C4-2B (cell line): ENCODE results near the gene CLEC16A.

Experiments used
- H3K27ac ChIP-seq: fragments of 450-650 bp; 2 replicates; pipeline ENCODE4 v1.5.1; 2017
- CTCF ChIP-seq: fragments of 450-650 bp; conservative IDR thresholded peaks from 2 replicates; pipeline ENCODE4 v1.5.1; 2017; ENCODE audit warnings: mild to moderate bottlenecking
- ZFX ChIP-seq: fragments of 450-650 bp; IDR thresholded peaks from 2 replicates; pipeline ENCODE4 v1.6.1; 2017

Gene CLEC16A

GRCh38 chr16:11105038-11105903, 160.9 kb downstream of the CLEC16A start:
- no peak overlapping the region for H3K27ac ChIP-seq

DNA sequence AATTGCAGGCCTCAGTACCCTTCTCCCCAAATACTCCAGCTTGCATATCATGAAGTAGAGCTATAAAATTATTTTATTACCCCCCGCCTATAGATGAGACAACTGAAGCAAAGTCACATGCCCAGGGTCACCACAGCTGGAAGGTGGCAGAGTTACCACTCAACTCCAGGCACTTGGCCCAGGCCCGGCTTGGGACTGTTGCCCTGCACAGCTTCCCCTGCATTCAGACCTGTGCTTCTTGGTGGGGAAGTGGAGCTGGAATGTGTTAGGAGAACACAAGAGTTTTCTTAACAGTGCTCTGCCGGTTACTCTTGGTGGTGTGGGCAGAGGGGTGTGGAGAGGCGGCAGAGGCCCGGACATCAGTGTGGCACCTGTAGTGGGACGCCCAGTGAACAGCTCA, 162.4 kb downstream of the CLEC16A start:
- TF ChIP-seq ZFX (no peak), CTCF (no peak)
- no peak overlapping the region for H3K27ac ChIP-seq

More at GRCh38 chr16:11105038-11105903, 160.9 kb downstream of the CLEC16A start:
- TF ChIP-seq ZFX (no peak), CTCF (no peak)

DNA sequence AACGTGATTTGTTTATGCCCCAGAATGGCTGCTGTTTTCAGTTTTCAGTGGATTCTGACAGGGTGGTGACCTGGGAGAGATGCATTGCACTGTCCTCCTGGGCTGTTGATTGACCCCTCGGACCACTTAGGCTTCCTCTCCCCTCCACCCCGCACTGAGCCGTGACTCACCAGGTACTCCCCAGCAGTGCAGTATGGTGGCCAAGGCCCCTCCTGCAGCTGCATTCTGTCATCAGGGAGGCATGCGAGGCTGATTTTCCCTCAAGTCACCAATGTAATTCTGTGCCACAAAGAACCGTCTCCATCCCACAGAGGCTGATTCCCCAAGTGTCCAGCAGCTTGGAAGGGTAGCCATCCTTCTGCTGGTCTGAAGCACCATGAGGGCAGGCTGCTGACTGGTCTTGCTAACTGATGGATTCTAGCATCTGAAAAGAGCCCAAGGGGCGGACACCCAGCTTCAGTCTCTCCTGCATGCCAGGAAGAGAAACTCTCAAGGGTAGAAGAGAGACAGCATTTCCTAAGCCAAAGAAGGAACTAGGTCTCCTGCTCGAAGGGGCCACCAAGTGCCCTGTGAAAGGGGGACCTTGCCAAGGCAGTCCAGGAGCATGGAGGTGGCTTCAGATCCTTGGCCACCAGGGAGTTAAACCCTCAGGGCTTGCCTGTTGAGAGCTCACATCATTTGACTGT, 163.6 kb downstream of the CLEC16A start:
- no peak overlapping the region for H3K27ac ChIP-seq
- TF ChIP-seq CTCF, result no peak
- TF ChIP-seq ZFX, result no peak

GRCh38 chr16:11108466-11108805, 164.1 kb downstream of the CLEC16A start:
- TF ChIP-seq ZFX, result no peak
- no peak for TF ChIP-seq CTCF
- no peak overlapping the region for H3K27ac ChIP-seq

- no peak for TF ChIP-seq CTCF
- no peak for TF ChIP-seq ZFX
- no peak overlapping the region for H3K27ac ChIP-seq
Observed at GRCh38 chr16:11109566-11109965, 165.2 kb downstream of the CLEC16A start.

- H3K27ac ChIP-seq, result no peak overlapping the region
- TF ChIP-seq ZFX (no peak), CTCF (no peak)
Observed at GRCh38 chr16:11111150-11111549, 166.8 kb downstream of the CLEC16A start.

DNA sequence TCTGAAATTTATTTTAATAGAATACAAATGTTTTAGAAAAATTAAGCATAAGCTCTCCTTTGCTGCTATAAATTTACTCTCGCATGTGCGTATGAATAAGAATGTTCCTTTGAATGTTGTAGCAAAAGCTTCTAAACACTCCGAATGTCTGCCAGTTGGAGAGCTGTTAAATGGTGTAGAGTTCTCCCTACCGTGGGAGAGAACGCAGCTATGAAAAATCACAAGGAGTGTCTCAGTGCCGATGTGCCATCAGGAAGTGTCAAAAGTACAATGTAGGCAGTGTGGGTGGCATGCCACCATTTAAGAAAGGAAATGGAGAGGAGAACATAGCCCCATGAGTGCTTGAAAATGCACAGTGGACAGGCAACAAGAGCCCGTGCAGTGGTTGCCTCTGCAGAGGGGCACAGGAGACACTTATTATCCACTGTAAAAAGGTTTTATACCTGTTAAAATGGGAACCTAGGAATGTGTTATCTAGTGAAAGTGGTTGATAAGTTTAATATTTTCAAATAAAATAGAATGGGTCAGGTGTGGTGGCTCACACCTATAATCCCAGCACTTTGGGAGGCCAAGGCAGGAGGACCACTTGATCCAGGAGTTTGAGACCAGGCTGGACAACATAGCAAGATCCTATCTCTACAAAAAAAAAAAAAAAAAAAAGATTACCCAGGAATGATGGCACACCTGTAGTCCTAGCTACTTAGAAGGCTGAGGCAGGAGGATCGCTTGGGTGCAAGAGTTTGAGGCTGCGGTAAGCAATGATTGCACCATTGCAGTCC, 167.7 kb downstream of the CLEC16A start:
- H3K27ac ChIP-seq, result no peak overlapping the region
- no peak for TF ChIP-seq CTCF
- TF ChIP-seq ZFX, result no peak
